ENCODE data around the gene RRAS. TPM values are rescaled to one million over a fixed set of nuclear protein-coding genes. Genes with fewer than 3 reads are reported as not detected.
A peak's percentile ranks its signal among the peaks of the same experiment; 100 is the strongest.

Gene RRAS
- total and polyA plus RNA-seq, 2 of the 4 experiments (the other 2 are of a cell fraction) = 50.2 to 241 TPM

DNA sequence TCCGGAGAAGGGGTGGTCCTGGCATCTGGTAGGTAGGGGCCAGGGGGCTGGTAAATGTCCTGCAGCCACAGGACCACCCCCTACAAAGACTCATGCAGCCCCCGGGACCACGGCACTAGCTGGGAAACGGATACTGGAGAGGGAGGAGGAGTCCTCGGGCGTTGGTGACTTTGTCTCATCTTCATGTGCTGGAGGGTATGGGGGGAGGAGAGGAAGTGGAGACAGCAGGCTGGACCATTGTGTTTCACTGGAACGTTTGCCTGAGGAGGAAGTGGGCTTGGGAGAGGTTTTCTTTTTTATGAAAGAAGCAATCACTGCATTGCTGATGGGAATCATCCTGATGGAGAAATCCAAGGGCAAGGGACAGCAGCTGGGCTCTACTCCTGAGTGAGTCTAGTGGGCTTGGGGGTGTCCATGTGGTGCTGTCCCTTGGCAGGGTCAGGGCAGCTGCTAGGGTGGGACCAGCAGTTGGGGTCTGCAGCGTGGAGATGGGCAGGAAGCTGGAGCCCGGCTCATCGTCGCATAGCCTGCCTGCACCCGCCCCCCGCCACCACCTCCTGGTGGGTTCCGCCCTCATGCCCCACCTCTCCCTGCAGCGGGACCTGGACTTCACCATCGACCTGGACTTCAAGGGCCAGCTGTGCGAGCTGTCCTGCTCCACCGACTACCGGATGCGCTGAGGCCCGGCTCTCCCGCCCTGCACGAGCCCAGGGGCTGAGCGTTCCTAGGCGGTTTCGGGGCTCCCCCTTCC, 47.8 kb upstream of the RRAS start:
- Histone ChIP-seq H4K20me1 (ENCODE audit: insufficient read depth, low read length) (peaks cover 25% of the 10 kb centered on the region), H3K56ac (ENCODE audit: extremely low read depth, insufficient read depth, low read length) (no peak overlapping the region), H2BK15ac (ENCODE audit: low read depth, low read length) (no peak overlapping the region), H3K4me1 (ENCODE audit: control insufficient read depth, insufficient read depth, low read length) (peaks cover 9% of the 10 kb centered on the region), H2BK20ac (ENCODE audit: low read depth, low read length) (no peak overlapping the region), H2BK5ac (ENCODE audit: low read depth, low read length, poor library complexity, severe bottlenecking) (no peak overlapping the region), H3K36me3 (ENCODE audit: control insufficient read depth, insufficient read depth, low read length) (peaks cover 39% of the 10 kb centered on the region), H3K27ac (ENCODE audit: insufficient read depth, low read length) (no peak overlapping the region), H3K9me1 (ENCODE audit: insufficient read depth, low read length) (peaks cover 5% of the 10 kb centered on the region; the same call in 1 of the 2 replicates), H3K9ac (ENCODE audit: low read depth, low read length) (no peak overlapping the region), H3K4me2 (ENCODE audit: low read depth, low read length) (no peak overlapping the region), H3K23ac (ENCODE audit: low read depth, low read length) (0 out of 2 replicates have a peak overlapping the region, but pooled peaks have one; percentile 5), H2AK9ac (replicated peaks; ENCODE audit: low read depth, low read length, poor library complexity) (no peak overlapping the region), H3K14ac (replicated peaks; ENCODE audit: low read depth, low read length) (no peak overlapping the region), H3K4ac (ENCODE audit: low read depth, low read length) (no peak overlapping the region), H4K8ac (ENCODE audit: low read depth in 2 of 2, low read length in 2 of 2) (no peak overlapping the region), H3K18ac (ENCODE audit: low read depth, low read length) (no peak overlapping the region), H2AK5ac (ENCODE audit: low read depth, low read length) (no peak overlapping the region), H4K91ac (ENCODE audit: insufficient read depth, low read depth, low read length) (no peak overlapping the region), H3K79me1 (ENCODE audit: low read depth in 1 of 2, low read length in 2 of 2) (peaks cover 15 to 53% of the 10 kb centered on the region in 2 experiments), H2AFZ (replicated peaks; ENCODE audit: low read length, poor library complexity) (no peak overlapping the region), H3K9me3 (ENCODE audit: control insufficient read depth, insufficient read depth, low read length) (no peaks in the 10 kb centered on the region), H2BK120ac (ENCODE audit: low read depth, low read length) (no peak overlapping the region), H3K27me3 (ENCODE audit: control insufficient read depth, insufficient read depth, low read length) (no peaks in the 10 kb centered on the region), H3K4me3 (ENCODE audit: insufficient read depth, low read depth, low read length) (no peak overlapping the region), H4K5ac (ENCODE audit: low read depth, low read length) (no peak overlapping the region)
- DNase-seq (no peak), ATAC-seq (ENCODE audit: low read depth) (no peak)
- intact Hi-C loops (cut with micrococcal nuclease) (no loop called here), dilution Hi-C loops (cut with HindIII; ENCODE audit: low sequenced_read_pairs, unreplicated experiment) (no loop called here), in situ Hi-C loops (cut with MboI; ENCODE audit: low sequenced_read_pairs) (loop anchor here (10.0 kb wide), 1 partner anchor 167 kb away; the partner anchor contains the start of gene PTOV1)
- CTCF ChIA-PET = no interaction called here
- no TSS peak for BruUV-seq (replicated peaks)
- 65% methylated on average over 12 of the region's 26 CpGs; no CpG with 5 or more reads in 1 of the 2 experiments for WGBS, 2 experiments (ENCODE audit: extremely low coverage in 2 of 2, insufficient read length in 1 of 2)
- TF ChIP-seq RCOR1 (IDR thresholded peaks at IDR 0.05; ENCODE audit: insufficient replicate concordance, low read length) = no peak
- TF ChIP-seq MAFK (IDR thresholded peaks at IDR 0.05; ENCODE audit: low read depth, low read length) = no peak
- TF ChIP-seq RAD21 (IDR thresholded peaks at IDR 0.05; ENCODE audit: low read length) = no peak
- no peak for TF ChIP-seq MAZ (IDR thresholded peaks at IDR 0.05; ENCODE audit: borderline replicate concordance, low read depth, low read length)
- no peak for TF ChIP-seq MXI1 (IDR thresholded peaks at IDR 0.05; ENCODE audit: borderline replicate concordance, low read depth, low read length)
- POLR2A ChIA-PET (ENCODE audit: unreplicated experiment) = interaction anchor here (1.1 kb wide), 1 partner anchor 48 kb away, joined by 3 read pairs; the partner anchor contains the start of gene RRAS

All from IMR-90 (cell line).